K562 (cell line): ENCODE measurements around the gene ZNF276. TPM values are rescaled to one million over a fixed set of nuclear protein-coding genes. Genes with fewer than 3 reads are reported as not detected.

Source experiments
- ETV5 ChIP-seq: sonication (generic); formaldehyde crosslinking; IDR thresholded peaks from 2 replicates; pipeline ENCODE4 v1.4.0; 2020; ENCODE audit warnings: low read depth, mild to moderate bottlenecking, missing genetic modification reagents
- GABPA ChIP-seq: fragments of 200-800 bp; sonication (Bioruptor generic); conservative IDR thresholded peaks from 2 replicates; pipeline ENCODE4 v1.6.1; 2016; ENCODE audit warnings: low read depth, missing genetic modification characterization, missing compliant biosample characterization
- HDAC3 ChIP-seq: fragments of 450-650 bp; IDR thresholded peaks from 2 replicates; pipeline ENCODE4 v1.6.1; 2018; ENCODE audit warnings: borderline replicate concordance, mild to moderate bottlenecking, moderate library complexity; ENCODE audit not compliant: partially characterized antibody
- HIVEP1 ChIP-seq: fragments of 250-450 bp; sonication (Bioruptor Pico); IDR thresholded peaks from 2 replicates; pipeline ENCODE4 v1.4.0; 2020; ENCODE audit warnings: mild to moderate bottlenecking
- NFE2L1 ChIP-seq: fragments of 450-650 bp; IDR thresholded peaks from 2 replicates; pipeline ENCODE4 v1.6.1; 2016; ENCODE audit warnings: missing genetic modification characterization, low read depth, mild to moderate bottlenecking, missing compliant biosample characterization, moderate library complexity, borderline replicate concordance
- NONO ChIP-seq, 2 experiments: fragments of 200-400 bp in 1 of 2; fragments of 450-650 bp in 1 of 2; formaldehyde crosslinking in 1 of 2; IDR thresholded peaks; 2 replicates each; pipeline ENCODE4 v1.6.1; 2017; ENCODE audit warnings: low read depth in 2 of 2, mild to moderate bottlenecking in 2 of 2, moderate library complexity in 2 of 2, low read length in 1 of 2
- NR3C1 ChIP-seq: sonication (generic); formaldehyde crosslinking; IDR thresholded peaks from 2 replicates; pipeline ENCODE4 v1.8.1; 2022; ENCODE audit warnings: missing genetic modification reagents
- NUFIP1 ChIP-seq: fragments of 450-650 bp; IDR thresholded peaks from 2 replicates; pipeline ENCODE4 v1.6.1; 2018; ENCODE audit not compliant: partially characterized antibody
- PCBP1 ChIP-seq: fragments of 200-400 bp; formaldehyde crosslinking; IDR thresholded peaks from 2 replicates; pipeline ENCODE4 v1.6.1; 2018; ENCODE audit warnings: mild to moderate bottlenecking, low read depth, low read length; ENCODE audit not compliant: poor library complexity, severe bottlenecking
- PRPF4 ChIP-seq: fragments of 200-400 bp; formaldehyde crosslinking; IDR thresholded peaks from one replicate; pipeline ENCODE4 v1.6.1; 2017; ENCODE audit warnings: low read length, low read depth, mild to moderate bottlenecking; ENCODE audit not compliant: insufficient read depth, poor library complexity, severe bottlenecking
- SMC3 ChIP-seq: conservative IDR thresholded peaks from 2 replicates; pipeline ENCODE4 v1.6.1; 2011; ENCODE audit warnings: low read depth, low read length, improper control_type of control experiment; ENCODE audit not compliant: insufficient read depth
- XRCC3 ChIP-seq: fragments of 450-650 bp; IDR thresholded peaks from 2 replicates; pipeline ENCODE4 v1.6.1; 2017; ENCODE audit warnings: mild to moderate bottlenecking, moderate library complexity
- ZBTB49 ChIP-seq: sonication (generic); formaldehyde crosslinking; IDR thresholded peaks from 2 replicates; pipeline ENCODE4 v1.8.0; 2022; ENCODE audit warnings: missing genetic modification reagents, mild to moderate bottlenecking, borderline replicate concordance
- ZNF232 ChIP-seq: sonication (generic); formaldehyde crosslinking; IDR thresholded peaks from 2 replicates; pipeline ENCODE4 v1.8.0; 2022; ENCODE audit warnings: mild to moderate bottlenecking, missing genetic modification reagents
- ZNF280A ChIP-seq: fragments of 450-650 bp; IDR thresholded peaks from 2 replicates; pipeline ENCODE4 v1.6.1; 2018; ENCODE audit warnings: mild to moderate bottlenecking, low read depth; ENCODE audit not compliant: partially characterized antibody
- polyA plus RNA-seq, 8 experiments: library from polyadenylated mRNA; depleted of rRNA in 4 of 8; stranded (reverse) in 5 of 8; unstranded in 3 of 8; fragments of >200 nt; fragmentation: Nextera tagmentation in 2 of 8; fragmentation: Illumina TruSeq in 1 of 8; extraction: Ambion mirVana in 2 of 8; extraction: Trizol in 1 of 8; gene quantifications; 2 replicates each; pipeline versions ENCODE4 v1.2.1 to v1.2.3, GENCODE V29; 2011 to 2014; ENCODE audit warnings: inconsistent platforms in 1 of 8, missing spikeins in 1 of 8
- total RNA-seq, 7 experiments: library from RNA; depleted of rRNA in 6 of 7; stranded (reverse); fragments of >200 nt in 6 of 7; fragmentation: Illumina TruSeq in 2 of 7; extraction: Trizol in 2 of 7; gene quantifications; 2 replicates each; pipeline versions ENCODE4 v1.2.1 to v1.2.3, GENCODE V29; 2011 to 2021; ENCODE audit warnings: low replicate concordance in 1 of 7
- TF ChIP-seq, protein P1 (sequence below): fragments of 450-650 bp; IDR thresholded peaks from 2 replicates; pipeline ENCODE4 v1.6.1; 2016
- TF ChIP-seq, protein P2 (sequence below), 2 experiments: fragments of 450-650 bp; IDR thresholded peaks; 2 replicates each; pipeline ENCODE4 v1.6.1; 2016
- TF ChIP-seq, protein P3 (sequence below): fragments of 250-450 bp; sonication (Bioruptor Pico); IDR thresholded peaks from 2 replicates; pipeline ENCODE4 v1.5.0; 2020; ENCODE audit warnings: mild to moderate bottlenecking, borderline replicate concordance

Gene ZNF276
- total and polyA plus RNA-seq, 9 of the 15 experiments (the other 6 are each of a cell fraction or from before 2014, with no cell fraction given), result 0.49 to 43.9 (median 15.8) TPM

DNA sequence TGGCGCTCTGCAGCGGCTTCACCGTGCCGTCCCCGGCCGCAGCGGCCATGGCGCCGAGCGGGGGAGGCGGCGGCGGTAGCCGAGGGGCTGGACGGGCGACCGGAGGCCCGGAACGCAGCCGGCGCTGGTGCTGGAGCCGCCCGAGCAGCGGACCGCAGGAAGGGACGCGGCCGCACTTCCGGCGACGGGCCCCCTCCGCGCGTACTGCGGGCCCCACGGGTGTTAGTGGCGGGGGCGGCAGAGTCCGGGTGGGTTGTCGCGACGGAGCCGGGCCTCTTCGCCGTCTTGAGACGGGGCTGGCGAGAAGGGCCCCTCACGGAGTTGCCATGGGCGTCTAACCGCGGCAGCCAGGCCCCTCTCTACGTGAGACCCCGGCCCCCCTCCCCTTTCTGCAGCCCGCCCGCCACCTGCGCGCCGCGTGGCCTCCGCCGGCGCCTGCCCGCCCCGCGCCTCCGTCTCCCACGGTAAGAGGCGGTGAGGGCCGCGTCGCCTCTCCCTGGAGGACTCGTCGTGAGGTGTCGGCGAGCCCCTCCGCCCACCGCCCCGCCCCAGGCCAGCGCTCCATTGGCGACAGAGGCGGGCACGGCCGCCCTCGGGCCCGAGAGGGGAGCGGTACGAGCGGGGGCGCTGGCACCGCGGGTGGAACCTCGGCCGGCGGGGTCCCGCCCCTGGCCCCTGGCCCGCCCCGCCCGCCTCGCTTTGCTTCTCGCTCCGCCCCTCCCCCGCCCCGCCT, at the start of gene ZNF276, which contains the start of gene VPS9D1 (continued):
- TF ChIP-seq ZNF232 (CRISPR knock-in tag) (peak; percentile 42; the same call in 1 of the 2 replicates), NFE2L1 (tag) (no peak), NONO (IDR thresholded peaks at IDR 0.05; ENCODE audit: low read depth in 2 of 2, low read length in 1 of 2) (peak; percentile 50 to 88), GABPA (tag) (peak; percentile 100), NR3C1 (CRISPR knock-in tag) (peak; percentile 77; the same call in 1 of the 2 replicates), PRPF4 (peak; percentile 31), ZBTB49 (CRISPR knock-in tag) (no peak), ZNF280A (no peak), HIVEP1 (CRISPR knock-in tag) (no peak), PCBP1 (peak; percentile 37), HDAC3 (no peak), SMC3 (0 out of 2 replicates have a peak, but pooled peaks have one; percentile 18), XRCC3 (no peak), ETV5 (CRISPR knock-in tag) (peak; percentile 73), NUFIP1 (no peak)
- TF ChIP-seq, protein P1, sequence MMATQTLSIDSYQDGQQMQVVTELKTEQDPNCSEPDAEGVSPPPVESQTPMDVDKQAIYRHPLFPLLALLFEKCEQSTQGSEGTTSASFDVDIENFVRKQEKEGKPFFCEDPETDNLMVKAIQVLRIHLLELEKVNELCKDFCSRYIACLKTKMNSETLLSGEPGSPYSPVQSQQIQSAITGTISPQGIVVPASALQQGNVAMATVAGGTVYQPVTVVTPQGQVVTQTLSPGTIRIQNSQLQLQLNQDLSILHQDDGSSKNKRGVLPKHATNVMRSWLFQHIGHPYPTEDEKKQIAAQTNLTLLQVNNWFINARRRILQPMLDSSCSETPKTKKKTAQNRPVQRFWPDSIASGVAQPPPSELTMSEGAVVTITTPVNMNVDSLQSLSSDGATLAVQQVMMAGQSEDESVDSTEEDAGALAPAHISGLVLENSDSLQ, result peak; percentile 17; the same call in 1 of the 2 replicates
- TF ChIP-seq, protein P2, sequence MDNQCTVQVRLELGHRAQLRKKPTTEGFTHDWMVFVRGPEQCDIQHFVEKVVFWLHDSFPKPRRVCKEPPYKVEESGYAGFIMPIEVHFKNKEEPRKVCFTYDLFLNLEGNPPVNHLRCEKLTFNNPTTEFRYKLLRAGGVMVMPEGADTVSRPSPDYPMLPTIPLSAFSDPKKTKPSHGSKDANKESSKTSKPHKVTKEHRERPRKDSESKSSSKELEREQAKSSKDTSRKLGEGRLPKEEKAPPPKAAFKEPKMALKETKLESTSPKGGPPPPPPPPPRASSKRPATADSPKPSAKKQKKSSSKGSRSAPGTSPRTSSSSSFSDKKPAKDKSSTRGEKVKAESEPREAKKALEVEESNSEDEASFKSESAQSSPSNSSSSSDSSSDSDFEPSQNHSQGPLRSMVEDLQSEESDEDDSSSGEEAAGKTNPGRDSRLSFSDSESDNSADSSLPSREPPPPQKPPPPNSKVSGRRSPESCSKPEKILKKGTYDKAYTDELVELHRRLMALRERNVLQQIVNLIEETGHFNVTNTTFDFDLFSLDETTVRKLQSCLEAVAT (IDR thresholded peaks at IDR 0.05), result no peak
- TF ChIP-seq, protein P3, sequence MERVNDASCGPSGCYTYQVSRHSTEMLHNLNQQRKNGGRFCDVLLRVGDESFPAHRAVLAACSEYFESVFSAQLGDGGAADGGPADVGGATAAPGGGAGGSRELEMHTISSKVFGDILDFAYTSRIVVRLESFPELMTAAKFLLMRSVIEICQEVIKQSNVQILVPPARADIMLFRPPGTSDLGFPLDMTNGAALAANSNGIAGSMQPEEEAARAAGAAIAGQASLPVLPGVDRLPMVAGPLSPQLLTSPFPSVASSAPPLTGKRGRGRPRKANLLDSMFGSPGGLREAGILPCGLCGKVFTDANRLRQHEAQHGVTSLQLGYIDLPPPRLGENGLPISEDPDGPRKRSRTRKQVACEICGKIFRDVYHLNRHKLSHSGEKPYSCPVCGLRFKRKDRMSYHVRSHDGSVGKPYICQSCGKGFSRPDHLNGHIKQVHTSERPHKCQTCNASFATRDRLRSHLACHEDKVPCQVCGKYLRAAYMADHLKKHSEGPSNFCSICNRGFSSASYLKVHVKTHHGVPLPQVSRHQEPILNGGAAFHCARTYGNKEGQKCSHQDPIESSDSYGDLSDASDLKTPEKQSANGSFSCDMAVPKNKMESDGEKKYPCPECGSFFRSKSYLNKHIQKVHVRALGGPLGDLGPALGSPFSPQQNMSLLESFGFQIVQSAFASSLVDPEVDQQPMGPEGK (CRISPR knock-in tag), result no peak
